ENCODE data around the gene P2RX6. TPM values are rescaled to one million over a fixed set of nuclear protein-coding genes. Genes with fewer than 3 reads are reported as not detected.

Gene P2RX6
- total and polyA plus RNA-seq, 2 experiments from 2014 or later = 3.3 to 8.0 TPM

- Histone ChIP-seq H3K27ac (no peak overlapping the region), H3K4me1 (ENCODE audit: insufficient read depth) (no peaks in the 10 kb centered on the region), H4K20me1 (ENCODE audit: insufficient read depth, poor library complexity, severe bottlenecking) (no peaks in the 10 kb centered on the region), H3K4me2 (no peak overlapping the region), H3K9me2 (replicated peaks; ENCODE audit: insufficient read depth) (no peaks in the 10 kb centered on the region), H3K36me3 (replicated peaks; ENCODE audit: insufficient read depth, low read depth) (no peaks in the 10 kb centered on the region), H3K9me3 (ENCODE audit: low read depth) (no peaks in the 10 kb centered on the region), H3K4me3 (no peak overlapping the region), H3K27me3 (no peaks in the 10 kb centered on the region), H3K79me2 (no peaks in the 10 kb centered on the region), H2AFZ (no peak overlapping the region)
- no peak for DNase-seq (ENCODE audit: low spot score)
- 77% methylated on average over 8 of the region's 8 CpGs for WGBS (ENCODE audit: low lambda C conversion rate, missing lambda C conversion rate)
- TF ChIP-seq EZH2phosphoT487 (IDR thresholded peaks at IDR 0.05; ENCODE audit: low read depth, severe bottlenecking, unreplicated experiment) (no peak), CTCF (IDR thresholded peaks at IDR 0.05; ENCODE audit: poor library complexity) (no peak), EZH2 (IDR thresholded peaks at IDR 0.05; ENCODE audit: borderline replicate concordance) (no peak)
These were observed 10.3 kb downstream of the P2RX6 start for GRCh38 chr22:21025266-21025665.

- H4K20me1 ChIP-seq (ENCODE audit: insufficient read depth, poor library complexity, severe bottlenecking) = no peaks in the 10 kb centered on the region
- 92% methylated on average over 27 of the region's 27 CpGs for WGBS (ENCODE audit: low lambda C conversion rate, missing lambda C conversion rate)
- H3K79me2 ChIP-seq = no peaks in the 10 kb centered on the region
- H3K27me3 ChIP-seq = no peaks in the 10 kb centered on the region
- H2AFZ ChIP-seq = no peak overlapping the region
- no peaks in the 10 kb centered on the region for H3K36me3 ChIP-seq (replicated peaks; ENCODE audit: insufficient read depth, low read depth)
- no peak for TF ChIP-seq CTCF (IDR thresholded peaks at IDR 0.05; ENCODE audit: poor library complexity)
- no peak for TF ChIP-seq EZH2 (IDR thresholded peaks at IDR 0.05; ENCODE audit: borderline replicate concordance)
- no peak for TF ChIP-seq EZH2phosphoT487 (IDR thresholded peaks at IDR 0.05; ENCODE audit: low read depth, severe bottlenecking, unreplicated experiment)
- DNase-seq (ENCODE audit: low spot score) = no peak
- no peak overlapping the region for H3K27ac ChIP-seq
- no peak overlapping the region for H3K4me2 ChIP-seq
- no peaks in the 10 kb centered on the region for H3K9me3 ChIP-seq (ENCODE audit: low read depth)
- no peak overlapping the region for H3K4me3 ChIP-seq
- H3K4me1 ChIP-seq (ENCODE audit: insufficient read depth) = no peaks in the 10 kb centered on the region
- H3K9me2 ChIP-seq (replicated peaks; ENCODE audit: insufficient read depth) = no peaks in the 10 kb centered on the region
These were observed 11.1 kb downstream of the P2RX6 start for GRCh38 chr22:21025763-21026755.

GRCh38 chr22:21026783-21027692 is 12.1 kb downstream of the P2RX6 start:
- no peaks in the 10 kb centered on the region for H3K36me3 ChIP-seq (replicated peaks; ENCODE audit: insufficient read depth, low read depth)
- H3K4me1 ChIP-seq (ENCODE audit: insufficient read depth) = peaks cover 5% of the 10 kb centered on the region
- no peak for TF ChIP-seq EZH2phosphoT487 (IDR thresholded peaks at IDR 0.05; ENCODE audit: low read depth, severe bottlenecking, unreplicated experiment)
- no peak for TF ChIP-seq EZH2 (IDR thresholded peaks at IDR 0.05; ENCODE audit: borderline replicate concordance)
- no peak for TF ChIP-seq CTCF (IDR thresholded peaks at IDR 0.05; ENCODE audit: poor library complexity)
- no peak overlapping the region for H3K4me2 ChIP-seq
- no peaks in the 10 kb centered on the region for H3K79me2 ChIP-seq
- H4K20me1 ChIP-seq (ENCODE audit: insufficient read depth, poor library complexity, severe bottlenecking) = no peaks in the 10 kb centered on the region
- no peak overlapping the region for H3K4me3 ChIP-seq
- no peak overlapping the region for H2AFZ ChIP-seq
- WGBS (ENCODE audit: low lambda C conversion rate, missing lambda C conversion rate) = 77% methylated on average over 14 of the region's 14 CpGs
- H3K27ac ChIP-seq = no peak overlapping the region
- no peak for DNase-seq (ENCODE audit: low spot score)
- H3K9me2 ChIP-seq (replicated peaks; ENCODE audit: insufficient read depth) = no peaks in the 10 kb centered on the region
- no peaks in the 10 kb centered on the region for H3K9me3 ChIP-seq (ENCODE audit: low read depth)
- no peaks in the 10 kb centered on the region for H3K27me3 ChIP-seq

Measured in hepatocyte (in vitro differentiated cells).